ENCODE data around the gene IL6. TPM values are rescaled to one million over a fixed set of nuclear protein-coding genes. Genes with fewer than 3 reads are reported as not detected.
A peak's percentile ranks its signal among the peaks of the same experiment; 100 is the strongest.

The IL6 gene
- total RNA-seq, 1 experiment from 2014 or later: 22.0 TPM

DNA sequence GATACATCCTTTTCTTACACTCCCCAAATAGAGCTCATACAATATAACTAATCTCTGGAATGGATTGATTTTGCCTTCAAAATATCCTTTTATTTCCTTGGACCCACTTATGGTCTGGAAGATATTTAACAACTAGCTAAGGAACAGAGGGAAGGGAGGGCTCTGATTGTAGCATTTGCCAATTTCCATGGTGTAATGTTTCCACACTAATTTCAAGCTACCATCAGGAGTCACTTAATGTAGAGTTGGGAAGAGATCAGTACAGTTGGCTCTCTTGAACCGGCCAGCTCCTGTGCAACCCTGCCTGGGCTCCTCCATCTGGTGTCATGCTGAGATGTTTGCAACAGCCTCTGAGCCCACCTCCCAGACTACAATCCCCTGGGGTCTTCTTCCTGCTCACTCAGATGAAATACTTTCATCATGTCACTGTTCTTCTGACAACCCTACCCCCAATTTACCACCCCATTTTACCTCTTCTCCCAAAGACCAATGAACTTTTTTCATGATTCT is 8.0 kb upstream of the IL6 start:
- POLR2A ChIA-PET: interaction anchor here (1.0 to 3.2 kb wide), 2 partner anchors 9 to 123 kb away, joined by 3 to 12 read pairs; partner anchors contain the start of gene IL6
- Mint-ChIP-seq H3K9me3 (ENCODE audit: unreplicated experiment) (no peaks in the 10 kb centered on the region), H3K27me3 (ENCODE audit: insufficient read depth, unreplicated experiment) (no peaks in the 10 kb centered on the region), H3K27ac (ENCODE audit: low read depth, unreplicated experiment) (peak overlapping the region; percentile 96), H3K4me3 (ENCODE audit: unreplicated experiment) (no peak overlapping the region), H3K36me3 (ENCODE audit: insufficient read depth, unreplicated experiment) (peaks cover 5% of the 10 kb centered on the region), H3K4me1 (ENCODE audit: insufficient read depth, unreplicated experiment) (peaks cover 40% of the 10 kb centered on the region)
- CTCF ChIA-PET: interaction anchor here (0.6 to 4.7 kb wide), 5 partner anchors 8 to 391 kb away, joined by 3 to 42 read pairs (median 5); partner anchors contain the start of gene IL6
- BruUV-seq (replicated peaks): no TSS peak
- no peak for DNase-seq (ENCODE audit: unreplicated experiment)
- TF ChIP-seq, protein P1, sequence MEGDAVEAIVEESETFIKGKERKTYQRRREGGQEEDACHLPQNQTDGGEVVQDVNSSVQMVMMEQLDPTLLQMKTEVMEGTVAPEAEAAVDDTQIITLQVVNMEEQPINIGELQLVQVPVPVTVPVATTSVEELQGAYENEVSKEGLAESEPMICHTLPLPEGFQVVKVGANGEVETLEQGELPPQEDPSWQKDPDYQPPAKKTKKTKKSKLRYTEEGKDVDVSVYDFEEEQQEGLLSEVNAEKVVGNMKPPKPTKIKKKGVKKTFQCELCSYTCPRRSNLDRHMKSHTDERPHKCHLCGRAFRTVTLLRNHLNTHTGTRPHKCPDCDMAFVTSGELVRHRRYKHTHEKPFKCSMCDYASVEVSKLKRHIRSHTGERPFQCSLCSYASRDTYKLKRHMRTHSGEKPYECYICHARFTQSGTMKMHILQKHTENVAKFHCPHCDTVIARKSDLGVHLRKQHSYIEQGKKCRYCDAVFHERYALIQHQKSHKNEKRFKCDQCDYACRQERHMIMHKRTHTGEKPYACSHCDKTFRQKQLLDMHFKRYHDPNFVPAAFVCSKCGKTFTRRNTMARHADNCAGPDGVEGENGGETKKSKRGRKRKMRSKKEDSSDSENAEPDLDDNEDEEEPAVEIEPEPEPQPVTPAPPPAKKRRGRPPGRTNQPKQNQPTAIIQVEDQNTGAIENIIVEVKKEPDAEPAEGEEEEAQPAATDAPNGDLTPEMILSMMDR (IDR thresholded peaks at IDR 0.05; ENCODE audit: unreplicated experiment): no peak
- intact Hi-C loops (cut with micrococcal nuclease): loop anchor here (2.0 kb wide), 1 partner anchor 52 kb away; no protein-coding TSS in a partner anchor

DNA sequence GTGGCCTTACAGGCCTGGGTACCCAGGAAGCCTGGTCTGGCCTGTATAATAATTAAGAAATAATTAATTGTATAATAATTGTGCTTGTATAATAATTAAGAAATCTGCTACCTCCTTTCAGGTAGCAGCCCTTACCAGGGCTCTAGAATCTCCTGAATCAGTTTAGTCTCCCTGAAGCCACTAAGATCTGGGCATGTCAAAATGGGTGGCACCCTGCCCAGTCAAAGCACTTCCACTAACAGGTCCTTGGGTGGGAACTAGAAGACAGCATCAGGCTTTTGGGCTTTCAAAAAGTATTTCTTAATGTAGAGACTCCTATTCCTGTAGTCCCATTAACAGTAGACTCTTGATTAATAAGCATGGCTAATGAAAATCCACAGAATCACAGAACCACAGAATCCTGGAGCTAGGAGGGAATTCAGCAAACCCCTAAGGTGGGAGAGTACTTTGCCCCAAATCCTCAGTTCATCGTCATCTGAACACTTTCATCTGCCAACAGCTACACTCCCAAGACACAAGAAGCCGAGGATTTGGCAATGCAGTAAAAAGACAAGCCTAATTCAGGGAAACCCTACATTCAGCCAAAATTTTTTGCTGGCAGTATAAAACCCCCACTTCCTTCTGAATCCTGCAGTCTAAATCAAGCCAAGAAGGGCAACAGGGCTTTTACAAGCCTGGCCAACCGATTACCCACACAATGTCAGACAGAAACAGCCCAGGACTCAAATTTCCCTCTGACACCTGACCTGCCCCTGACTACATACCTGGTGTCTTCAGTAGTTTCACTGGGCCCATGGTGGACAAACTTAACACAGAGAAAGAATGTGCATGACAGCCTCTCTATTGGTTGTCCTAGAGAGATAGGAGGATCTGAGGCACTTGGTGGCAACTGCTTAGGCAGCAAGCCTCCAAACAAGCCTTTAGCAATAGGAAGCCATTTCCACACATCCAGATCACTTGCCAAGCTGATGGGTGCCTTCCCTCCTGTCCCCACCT is 5.9 kb upstream of the IL6 start:
- Mint-ChIP-seq H3K4me3 (ENCODE audit: unreplicated experiment) (no peak overlapping the region), H3K36me3 (ENCODE audit: insufficient read depth, unreplicated experiment) (peaks cover 5% of the 10 kb centered on the region), H3K27me3 (ENCODE audit: insufficient read depth, unreplicated experiment) (no peaks in the 10 kb centered on the region), H3K27ac (ENCODE audit: low read depth, unreplicated experiment) (no peak overlapping the region), H3K9me3 (ENCODE audit: unreplicated experiment) (no peaks in the 10 kb centered on the region), H3K4me1 (ENCODE audit: insufficient read depth, unreplicated experiment) (peaks cover 46% of the 10 kb centered on the region)
- ChIA-PET POLR2A (no interaction called here), CTCF (interaction anchor here (0.8 to 16.9 kb wide), 3 partner anchors 22 to 335 kb away, joined by 3 to 544 read pairs (median 3); no protein-coding TSS in a partner anchor)
- DNase-seq (ENCODE audit: unreplicated experiment): no peak
- TF ChIP-seq, protein P1 (IDR thresholded peaks at IDR 0.05; ENCODE audit: unreplicated experiment): no peak
- intact Hi-C loops (cut with micrococcal nuclease): no loop called here
- no TSS peak for BruUV-seq (replicated peaks)

DNA sequence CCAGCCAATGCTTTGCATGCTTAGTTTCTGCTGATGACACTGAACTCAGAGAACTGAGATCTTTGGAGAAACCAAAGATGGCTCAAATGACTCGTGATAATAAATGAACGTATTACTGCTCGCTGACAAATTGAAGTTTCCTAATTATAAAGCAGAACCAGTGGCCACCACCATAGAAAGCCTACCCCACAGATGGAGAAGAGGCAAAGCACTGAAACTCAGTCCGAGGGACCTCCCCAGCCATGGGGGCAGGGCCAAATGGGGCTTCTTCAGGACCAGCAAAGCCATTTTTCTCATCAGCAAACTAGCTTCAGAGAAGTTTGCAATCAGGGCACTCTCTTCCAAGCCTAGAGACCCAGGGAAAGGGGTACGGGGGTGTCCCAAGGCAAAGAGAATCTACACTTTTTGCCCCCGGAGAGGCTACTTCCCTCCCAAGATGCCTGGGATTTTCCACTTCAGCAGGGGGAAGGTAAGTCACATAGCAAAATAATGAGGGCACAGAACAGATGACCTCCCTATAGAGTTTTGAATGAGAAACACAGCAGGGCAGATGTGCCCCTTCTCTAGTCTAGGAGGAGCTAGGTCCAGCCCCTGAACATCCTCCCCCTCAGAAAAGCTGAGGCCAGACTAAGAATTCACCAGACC is 4.3 kb upstream of the IL6 start:
- Mint-ChIP-seq H3K9me3 (ENCODE audit: unreplicated experiment) (no peaks in the 10 kb centered on the region), H3K27me3 (ENCODE audit: insufficient read depth, unreplicated experiment) (no peaks in the 10 kb centered on the region), H3K4me1 (ENCODE audit: insufficient read depth, unreplicated experiment) (peaks cover 48% of the 10 kb centered on the region), H3K4me3 (ENCODE audit: unreplicated experiment) (no peak overlapping the region), H3K27ac (ENCODE audit: low read depth, unreplicated experiment) (no peak overlapping the region), H3K36me3 (ENCODE audit: insufficient read depth, unreplicated experiment) (peaks cover under 1% of the 10 kb centered on the region)
- TF ChIP-seq, protein P1 (IDR thresholded peaks at IDR 0.05; ENCODE audit: unreplicated experiment): no peak
- no TSS peak for BruUV-seq (replicated peaks)
- ChIA-PET POLR2A (interaction anchor here (1.3 kb wide), 1 partner anchor 22 kb away, joined by 3 read pairs; no protein-coding TSS in a partner anchor), CTCF (interaction anchor here (0.6 to 16.9 kb wide), 6 partner anchors 61 to 450 kb away, joined by 3 to 544 read pairs (median 4); no protein-coding TSS in a partner anchor)
- no peak for DNase-seq (ENCODE audit: unreplicated experiment)
- intact Hi-C loops (cut with micrococcal nuclease): no loop called here

Measured in MCF 10A (cell line).